ENCODE data around the gene MYRIP. TPM values are rescaled to one million over a fixed set of nuclear protein-coding genes. Genes with fewer than 3 reads are reported as not detected.

Gene MYRIP
- total and polyA plus RNA-seq, 4 donors = 0.98 to 11.7 (median 6.8) TPM

- TF ChIP-seq FOXA1 (IDR thresholded peaks at IDR 0.05) (no peak), REST (IDR thresholded peaks at IDR 0.05) (no peak), GABPA (IDR thresholded peaks at IDR 0.05 in 1 of 2, conservative IDR thresholded peaks at IDR 0.05 in 1 of 2) (no peak), RXRA (IDR thresholded peaks at IDR 0.05) (no peak), HNF4G (IDR thresholded peaks at IDR 0.05) (no peak), RAD21 (IDR thresholded peaks at IDR 0.05) (no peak), JUND (IDR thresholded peaks at IDR 0.05) (no peak), NR2F2 (IDR thresholded peaks at IDR 0.05) (no peak), YY1 (IDR thresholded peaks at IDR 0.05) (no peak), HNF4A (conservative IDR thresholded peaks at IDR 0.05) (no peak), SP1 (IDR thresholded peaks at IDR 0.05) (no peak)
- TF ChIP-seq, protein P1, sequence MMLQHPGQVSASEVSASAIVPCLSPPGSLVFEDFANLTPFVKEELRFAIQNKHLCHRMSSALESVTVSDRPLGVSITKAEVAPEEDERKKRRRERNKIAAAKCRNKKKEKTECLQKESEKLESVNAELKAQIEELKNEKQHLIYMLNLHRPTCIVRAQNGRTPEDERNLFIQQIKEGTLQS (IDR thresholded peaks at IDR 0.05) = no peak
- TF ChIP-seq, protein P2, sequence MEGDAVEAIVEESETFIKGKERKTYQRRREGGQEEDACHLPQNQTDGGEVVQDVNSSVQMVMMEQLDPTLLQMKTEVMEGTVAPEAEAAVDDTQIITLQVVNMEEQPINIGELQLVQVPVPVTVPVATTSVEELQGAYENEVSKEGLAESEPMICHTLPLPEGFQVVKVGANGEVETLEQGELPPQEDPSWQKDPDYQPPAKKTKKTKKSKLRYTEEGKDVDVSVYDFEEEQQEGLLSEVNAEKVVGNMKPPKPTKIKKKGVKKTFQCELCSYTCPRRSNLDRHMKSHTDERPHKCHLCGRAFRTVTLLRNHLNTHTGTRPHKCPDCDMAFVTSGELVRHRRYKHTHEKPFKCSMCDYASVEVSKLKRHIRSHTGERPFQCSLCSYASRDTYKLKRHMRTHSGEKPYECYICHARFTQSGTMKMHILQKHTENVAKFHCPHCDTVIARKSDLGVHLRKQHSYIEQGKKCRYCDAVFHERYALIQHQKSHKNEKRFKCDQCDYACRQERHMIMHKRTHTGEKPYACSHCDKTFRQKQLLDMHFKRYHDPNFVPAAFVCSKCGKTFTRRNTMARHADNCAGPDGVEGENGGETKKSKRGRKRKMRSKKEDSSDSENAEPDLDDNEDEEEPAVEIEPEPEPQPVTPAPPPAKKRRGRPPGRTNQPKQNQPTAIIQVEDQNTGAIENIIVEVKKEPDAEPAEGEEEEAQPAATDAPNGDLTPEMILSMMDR (IDR thresholded peaks at IDR 0.05; ENCODE audit: low read depth, low read length, missing input control) = no peak
- no peak for DNase-seq (ENCODE audit: low spot score)
- H3K4me3 ChIP-seq (ENCODE audit: low read depth in 1 of 3, low read length in 3 of 3) = no peak overlapping the region
- no peak overlapping the region for H3K27ac ChIP-seq (ENCODE audit: low read depth in 1 of 2, low read length in 2 of 2)
- 90% methylated on average over 3 of the region's 3 CpGs for WGBS
- H3K36me3 ChIP-seq (ENCODE audit: control insufficient read depth in 4 of 4, insufficient read depth in 3 of 4, low read depth in 1 of 4, low read length in 3 of 4) = peaks cover 0 to 4% (median 0%) of the 10 kb centered on the region in 4 donors
- H3K9ac ChIP-seq (ENCODE audit: low read depth in 1 of 2, low read length in 2 of 2) = no peak overlapping the region
- H3K27me3 ChIP-seq (ENCODE audit: control insufficient read depth in 4 of 4, insufficient read depth in 4 of 4, low read length in 3 of 4) = no peaks in the 10 kb centered on the region
- peaks cover 0 to 1% (median 0%) of the 10 kb centered on the region in 4 donors for H3K9me3 ChIP-seq (ENCODE audit: control insufficient read depth in 4 of 4, low read length in 3 of 4)
- H3K4me1 ChIP-seq (ENCODE audit: control insufficient read depth in 4 of 4, insufficient read depth in 4 of 4, low read length in 3 of 4) = no peaks in the 10 kb centered on the region
Observed at GRCh38 chr3:40054568-40055222, 245.3 kb downstream of the MYRIP start.

DNA sequence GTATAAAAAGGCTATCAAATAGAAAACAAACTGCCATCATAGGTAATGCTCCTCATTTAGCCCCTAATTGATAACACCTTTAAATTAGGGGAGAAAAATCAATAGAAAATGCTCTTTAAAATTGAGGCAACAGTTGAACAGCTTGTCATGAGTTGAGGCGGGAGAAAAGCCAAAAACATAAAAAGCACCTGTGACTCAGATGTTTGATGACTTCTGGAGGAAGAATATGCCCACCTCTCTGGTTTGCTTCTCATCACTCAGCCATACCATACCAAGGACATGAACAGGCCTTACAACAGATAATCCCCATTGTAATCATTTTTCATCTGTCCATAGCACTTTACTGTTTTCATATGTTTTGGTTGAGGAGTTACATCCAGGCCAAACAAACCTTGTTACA is 246.0 kb downstream of the MYRIP start:
- Histone ChIP-seq H3K9me3 (ENCODE audit: control insufficient read depth in 4 of 4, low read length in 3 of 4) (no peaks in the 10 kb centered on the region), H3K4me1 (ENCODE audit: control insufficient read depth in 4 of 4, insufficient read depth in 4 of 4, low read length in 3 of 4) (no peaks in the 10 kb centered on the region), H3K4me3 (ENCODE audit: low read depth in 1 of 3, low read length in 3 of 3) (no peak overlapping the region), H3K27me3 (ENCODE audit: control insufficient read depth in 4 of 4, insufficient read depth in 4 of 4, low read length in 3 of 4) (no peaks in the 10 kb centered on the region), H3K36me3 (ENCODE audit: control insufficient read depth in 4 of 4, insufficient read depth in 3 of 4, low read depth in 1 of 4, low read length in 3 of 4) (peaks cover 0 to 4% (median 0%) of the 10 kb centered on the region in 4 donors), H3K27ac (ENCODE audit: low read depth in 1 of 2, low read length in 2 of 2) (no peak overlapping the region), H3K9ac (ENCODE audit: low read depth in 1 of 2, low read length in 2 of 2) (no peak overlapping the region)
- WGBS = 93% methylated on average over 1 of the region's 1 CpG
- DNase-seq (ENCODE audit: low spot score) = no peak
- TF ChIP-seq RXRA (IDR thresholded peaks at IDR 0.05) (no peak), REST (IDR thresholded peaks at IDR 0.05) (no peak), RAD21 (IDR thresholded peaks at IDR 0.05) (no peak), HNF4G (IDR thresholded peaks at IDR 0.05) (no peak), HNF4A (conservative IDR thresholded peaks at IDR 0.05) (no peak), NR2F2 (IDR thresholded peaks at IDR 0.05) (no peak)
- TF ChIP-seq, protein P2 (IDR thresholded peaks at IDR 0.05; ENCODE audit: low read depth, low read length, missing input control) = no peak

Data from liver (tissue), 9 donors.